Natural killer cell (primary cell): ENCODE measurements around the gene RNF224. TPM values are rescaled to one million over a fixed set of nuclear protein-coding genes. Genes with fewer than 3 reads are reported as not detected.
A peak's percentile ranks its signal among the peaks of the same experiment; 100 is the strongest.

Experiments used
- ATAC-seq, 3 donors: fragments of 150-1000 bp in 2 of 3; fragments of 200-7000 bp in 1 of 3; cut with Tn5 transposase; 1 replicate in 1 of 3; 2 replicates in 2 of 3; pipeline ENCODE4 v1.10.0; 2021; ENCODE audit warnings: mild to moderate bottlenecking in 2 of 3, moderate library complexity in 2 of 3
- DNase-seq, 2 donors: peaks; one replicate each; pipeline versions ENCODE4 v3.0.0 to v3.0.0-alpha.2; 2013 to 2021; ENCODE audit warnings: mixed read lengths in 1 of 2
- H3K27ac ChIP-seq: one replicate; pipeline ENCODE4 v1.5.1; 2013; ENCODE audit warnings: mild to moderate bottlenecking, low read length
- H3K27me3 ChIP-seq: one replicate; pipeline ENCODE4 v1.6.1; 2013; ENCODE audit warnings: low read length; ENCODE audit not compliant: control insufficient read depth, insufficient read depth
- H3K36me3 ChIP-seq: one replicate; pipeline ENCODE4 v1.6.1; 2013; ENCODE audit warnings: low read length; ENCODE audit not compliant: control insufficient read depth, insufficient read depth
- H3K4me1 ChIP-seq: one replicate; pipeline ENCODE4 v1.6.1; 2013; ENCODE audit warnings: low read length; ENCODE audit not compliant: control insufficient read depth, insufficient read depth
- H3K4me3 ChIP-seq: one replicate; pipeline ENCODE4 v1.5.1; 2013; ENCODE audit warnings: low read length
- H3K9me3 ChIP-seq: one replicate; pipeline ENCODE4 v1.6.1; 2013; ENCODE audit warnings: low read length; ENCODE audit not compliant: control insufficient read depth, insufficient read depth
- H3K27ac Mint-ChIP-seq, 2 donors: one replicate each; pipeline ENCODE4 v1.8.0; 2022; ENCODE audit warnings: mild to moderate bottlenecking in 2 of 2, mixed read lengths in 2 of 2, moderate library complexity in 1 of 2
- H3K27me3 Mint-ChIP-seq, 2 donors: one replicate each; pipeline ENCODE4 v1.8.0; 2022; ENCODE audit warnings: low read depth in 2 of 2, mixed read lengths in 2 of 2
- H3K36me3 Mint-ChIP-seq: one replicate; pipeline ENCODE4 v1.8.0; 2022; ENCODE audit warnings: mixed read lengths
- H3K4me1 Mint-ChIP-seq, 2 donors: one replicate each; pipeline ENCODE4 v1.8.0; 2022; ENCODE audit warnings: mixed read lengths in 2 of 2
- H3K4me3 Mint-ChIP-seq: one replicate; pipeline ENCODE4 v1.8.0; 2022; ENCODE audit warnings: mild to moderate bottlenecking, moderate library complexity, mixed read lengths
- H3K9me3 Mint-ChIP-seq, 2 donors: one replicate each; pipeline ENCODE4 v1.8.0; 2022; ENCODE audit warnings: mixed read lengths in 2 of 2
- CTCF ChIP-seq: fragments of 200-600 bp; IDR thresholded peaks from one replicate; pipeline ENCODE4 v1.8.0; 2022; ENCODE audit warnings: antibody characterized with exemption
- WGBS: methylation state at CpG from one replicate; pipeline ENCODE4 v1.1.7; 2013; ENCODE audit warnings: missing lambda C conversion rate; ENCODE audit not compliant: insufficient coverage; 5-methylcytosine and 5-hydroxymethylcytosine counted together
- intact Hi-C: fragments of 100-400 bp; cut with micrococcal nuclease; formaldehyde crosslinking; loops from one replicate; pipeline ENCODE4 v1.14.2; 2022
- total RNA-seq, 4 donors: library from RNA; stranded (reverse); fragments of 120-200 nt in 1 of 4; gene quantifications; one replicate each; pipeline versions ENCODE4 v1.2.3 to v1.2.4, GENCODE V29; 2013 to 2022

The RNF224 gene
- total RNA-seq, 3 donors from 2014 or later (not counting 1 experiment from before 2014, with no cell fraction given), result not detected

DNA sequence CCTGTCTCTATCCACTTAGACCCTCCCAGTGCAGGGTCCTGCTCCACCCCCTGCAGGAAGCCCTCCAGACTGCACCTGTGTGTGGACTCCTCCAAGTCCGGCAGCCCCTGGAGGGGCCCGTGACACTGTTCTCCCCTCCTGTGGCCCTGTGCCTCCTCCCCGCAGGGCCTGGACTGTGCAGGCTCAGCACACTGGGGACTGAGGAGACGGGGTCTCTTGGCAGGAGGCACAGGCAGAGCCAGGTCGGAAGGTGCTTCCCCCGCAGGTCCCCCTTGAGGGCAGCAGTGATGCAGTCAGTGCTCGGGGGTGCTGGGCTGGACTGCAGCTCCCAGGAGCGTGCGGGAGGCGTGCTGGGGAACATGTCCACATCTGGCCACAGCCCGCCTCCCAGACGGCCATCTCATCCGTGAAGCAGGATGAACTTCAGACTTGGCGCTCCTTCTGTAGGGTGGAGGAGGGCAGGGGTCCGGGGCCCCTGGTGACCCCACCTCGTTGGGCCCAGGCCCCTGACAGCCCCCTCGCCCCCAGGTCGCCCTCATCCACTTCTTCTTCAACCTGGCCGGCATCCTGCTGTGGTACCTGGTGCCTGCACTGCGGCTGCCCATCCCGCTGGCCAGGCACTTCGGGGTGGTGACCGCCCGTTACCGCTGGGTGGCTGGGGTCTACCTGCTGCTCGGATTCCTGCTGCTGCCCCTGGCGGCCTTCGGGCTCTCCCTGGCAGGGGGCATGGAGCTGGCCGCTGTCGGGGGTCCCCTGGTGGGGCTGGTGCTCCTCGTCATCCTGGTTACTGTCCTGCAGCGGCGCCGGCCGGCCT lies 8.3 kb downstream of the RNF224 start:
- 69% methylated on average over 35 of the region's 35 CpGs for WGBS
- peaks cover 0 to 17% of the 10 kb centered on the region in 2 donors for H3K4me1 Mint-ChIP-seq
- Histone ChIP-seq H3K27ac (no peak overlapping the region), H3K27me3 (no peaks in the 10 kb centered on the region), H3K36me3 (no peaks in the 10 kb centered on the region), H3K4me3 (no peak overlapping the region), H3K4me1 (peaks cover 54% of the 10 kb centered on the region), H3K9me3 (no peaks in the 10 kb centered on the region)
- intact Hi-C loops, result no loop called here
- ATAC-seq (no peak), DNase-seq (no peak)
- H3K36me3 Mint-ChIP-seq, result no peaks in the 10 kb centered on the region
- TF ChIP-seq CTCF, result no peak
- H3K9me3 Mint-ChIP-seq, result no peaks in the 10 kb centered on the region
- no peak overlapping the region for H3K4me3 Mint-ChIP-seq
- H3K27me3 Mint-ChIP-seq, result peaks cover 0 to 6% of the 10 kb centered on the region in 2 donors
- no peak overlapping the region for H3K27ac Mint-ChIP-seq

- Histone ChIP-seq H3K27me3 (no peaks in the 10 kb centered on the region), H3K27ac (no peak overlapping the region), H3K9me3 (no peaks in the 10 kb centered on the region), H3K4me3 (no peak overlapping the region), H3K4me1 (peaks cover 54% of the 10 kb centered on the region), H3K36me3 (no peaks in the 10 kb centered on the region)
- Mint-ChIP-seq H3K9me3 (no peaks in the 10 kb centered on the region), H3K36me3 (no peaks in the 10 kb centered on the region), H3K27me3 (peaks cover 0 to 10% of the 10 kb centered on the region in 2 donors), H3K4me1 (peaks cover 4 to 23% of the 10 kb centered on the region in 2 donors), H3K4me3 (no peak overlapping the region), H3K27ac (no peak overlapping the region)
- TF ChIP-seq CTCF, result peak; percentile 98
- WGBS, result 10% methylated on average over 31 of the region's 31 CpGs
- ATAC-seq (peak; percentile 32 to 55 (median 49)), DNase-seq (peak; percentile 90 to 95)
- intact Hi-C loops, result no loop called here
Observed at GRCh38 chr9:137236238-137236935, 9.1 kb downstream of the RNF224 start.

- Mint-ChIP-seq H3K4me3 (no peak overlapping the region), H3K4me1 (peaks cover 5 to 23% of the 10 kb centered on the region in 2 donors), H3K9me3 (no peaks in the 10 kb centered on the region), H3K36me3 (no peaks in the 10 kb centered on the region), H3K27me3 (peaks cover 0 to 10% of the 10 kb centered on the region in 2 donors), H3K27ac (no peak overlapping the region)
- Histone ChIP-seq H3K9me3 (no peaks in the 10 kb centered on the region), H3K27me3 (no peaks in the 10 kb centered on the region), H3K27ac (no peak overlapping the region), H3K4me1 (peaks cover 57% of the 10 kb centered on the region), H3K36me3 (no peaks in the 10 kb centered on the region), H3K4me3 (no peak overlapping the region)
- TF ChIP-seq CTCF, result no peak
- WGBS, result 26% methylated on average over 11 of the region's 11 CpGs
- intact Hi-C loops, result no loop called here
- no peak for ATAC-seq
- no peak for DNase-seq
Observed at GRCh38 chr9:137236936-137237421, 9.7 kb downstream of the RNF224 start.
